ENCODE data around the gene TRPM3.

DNA sequence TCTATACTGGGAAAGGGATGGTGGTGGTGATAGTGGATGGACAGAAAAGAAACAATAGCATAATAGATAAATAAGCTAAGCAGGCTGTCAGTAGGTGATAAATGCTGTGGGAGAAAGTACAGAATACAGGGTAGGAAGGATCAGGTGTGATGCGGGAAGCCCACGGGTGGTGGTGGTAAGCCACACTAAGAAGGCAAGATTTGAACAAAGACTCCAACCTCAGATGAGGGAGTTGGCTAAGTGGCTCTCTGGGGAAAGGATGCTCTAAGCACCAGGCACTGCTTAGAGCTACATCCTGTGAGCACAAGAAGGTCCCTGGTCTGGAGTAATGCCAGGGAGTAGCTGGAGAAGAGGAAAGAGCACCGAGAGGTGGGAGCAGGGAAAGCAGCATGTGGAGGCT, 555.4 kb downstream of the TRPM3 start:
- TF ChIP-seq, protein P1, sequence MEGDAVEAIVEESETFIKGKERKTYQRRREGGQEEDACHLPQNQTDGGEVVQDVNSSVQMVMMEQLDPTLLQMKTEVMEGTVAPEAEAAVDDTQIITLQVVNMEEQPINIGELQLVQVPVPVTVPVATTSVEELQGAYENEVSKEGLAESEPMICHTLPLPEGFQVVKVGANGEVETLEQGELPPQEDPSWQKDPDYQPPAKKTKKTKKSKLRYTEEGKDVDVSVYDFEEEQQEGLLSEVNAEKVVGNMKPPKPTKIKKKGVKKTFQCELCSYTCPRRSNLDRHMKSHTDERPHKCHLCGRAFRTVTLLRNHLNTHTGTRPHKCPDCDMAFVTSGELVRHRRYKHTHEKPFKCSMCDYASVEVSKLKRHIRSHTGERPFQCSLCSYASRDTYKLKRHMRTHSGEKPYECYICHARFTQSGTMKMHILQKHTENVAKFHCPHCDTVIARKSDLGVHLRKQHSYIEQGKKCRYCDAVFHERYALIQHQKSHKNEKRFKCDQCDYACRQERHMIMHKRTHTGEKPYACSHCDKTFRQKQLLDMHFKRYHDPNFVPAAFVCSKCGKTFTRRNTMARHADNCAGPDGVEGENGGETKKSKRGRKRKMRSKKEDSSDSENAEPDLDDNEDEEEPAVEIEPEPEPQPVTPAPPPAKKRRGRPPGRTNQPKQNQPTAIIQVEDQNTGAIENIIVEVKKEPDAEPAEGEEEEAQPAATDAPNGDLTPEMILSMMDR (IDR thresholded peaks at IDR 0.05), result no peak
- no peak for TF ChIP-seq POLR2A (IDR thresholded peaks at IDR 0.05)

All from adrenal gland (tissue), 5 donors.